ENCODE data around the gene XYLT1. TPM values are rescaled to one million over a fixed set of nuclear protein-coding genes. Genes with fewer than 3 reads are reported as not detected.
"Not testable (repeated sequence)": the region's sequence is repeated elsewhere in the genome, so short reads cannot be mapped to it uniquely, and the experiment has no call there.

Gene XYLT1
- total RNA-seq, 1 donor from 2014 or later = 17.6 TPM

DNA sequence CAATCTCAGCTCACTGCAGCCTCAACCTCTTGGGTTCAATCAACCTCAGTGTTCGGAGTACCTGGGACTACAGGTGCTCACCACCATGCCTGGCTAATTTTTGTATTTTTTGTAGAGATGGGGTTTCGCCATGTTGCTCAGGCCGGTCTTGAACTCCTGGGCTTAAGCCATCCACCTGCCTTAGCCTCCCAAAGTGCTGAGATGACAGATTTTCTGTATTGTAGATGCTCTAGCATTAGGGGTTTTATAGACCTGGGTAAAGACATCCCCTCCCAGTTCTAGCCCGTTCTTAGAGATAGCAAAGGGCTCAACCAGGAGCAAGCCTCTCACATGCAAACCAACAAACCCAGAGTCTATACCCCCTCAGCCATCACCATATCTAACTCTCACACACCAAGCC, 57.3 kb downstream of the XYLT1 start:
- Mint-ChIP-seq H3K4me3 (ENCODE audit: unreplicated experiment) (no peak overlapping the region), H3K36me3 (ENCODE audit: low read depth) (no peaks in the 10 kb centered on the region), H3K4me1 (ENCODE audit: low read depth) (peaks cover 41% of the 10 kb centered on the region), H3K27me3 (ENCODE audit: low read depth) (no peaks in the 10 kb centered on the region), H3K9me3 (ENCODE audit: low read depth) (peaks cover 8% of the 10 kb centered on the region), H3K27ac (ENCODE audit: unreplicated experiment) (no peak overlapping the region)
- DNase-seq (ENCODE audit: low spot score) = peak; percentile 1
- TF ChIP-seq, protein P1, sequence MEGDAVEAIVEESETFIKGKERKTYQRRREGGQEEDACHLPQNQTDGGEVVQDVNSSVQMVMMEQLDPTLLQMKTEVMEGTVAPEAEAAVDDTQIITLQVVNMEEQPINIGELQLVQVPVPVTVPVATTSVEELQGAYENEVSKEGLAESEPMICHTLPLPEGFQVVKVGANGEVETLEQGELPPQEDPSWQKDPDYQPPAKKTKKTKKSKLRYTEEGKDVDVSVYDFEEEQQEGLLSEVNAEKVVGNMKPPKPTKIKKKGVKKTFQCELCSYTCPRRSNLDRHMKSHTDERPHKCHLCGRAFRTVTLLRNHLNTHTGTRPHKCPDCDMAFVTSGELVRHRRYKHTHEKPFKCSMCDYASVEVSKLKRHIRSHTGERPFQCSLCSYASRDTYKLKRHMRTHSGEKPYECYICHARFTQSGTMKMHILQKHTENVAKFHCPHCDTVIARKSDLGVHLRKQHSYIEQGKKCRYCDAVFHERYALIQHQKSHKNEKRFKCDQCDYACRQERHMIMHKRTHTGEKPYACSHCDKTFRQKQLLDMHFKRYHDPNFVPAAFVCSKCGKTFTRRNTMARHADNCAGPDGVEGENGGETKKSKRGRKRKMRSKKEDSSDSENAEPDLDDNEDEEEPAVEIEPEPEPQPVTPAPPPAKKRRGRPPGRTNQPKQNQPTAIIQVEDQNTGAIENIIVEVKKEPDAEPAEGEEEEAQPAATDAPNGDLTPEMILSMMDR (IDR thresholded peaks at IDR 0.05) = no peak

DNA sequence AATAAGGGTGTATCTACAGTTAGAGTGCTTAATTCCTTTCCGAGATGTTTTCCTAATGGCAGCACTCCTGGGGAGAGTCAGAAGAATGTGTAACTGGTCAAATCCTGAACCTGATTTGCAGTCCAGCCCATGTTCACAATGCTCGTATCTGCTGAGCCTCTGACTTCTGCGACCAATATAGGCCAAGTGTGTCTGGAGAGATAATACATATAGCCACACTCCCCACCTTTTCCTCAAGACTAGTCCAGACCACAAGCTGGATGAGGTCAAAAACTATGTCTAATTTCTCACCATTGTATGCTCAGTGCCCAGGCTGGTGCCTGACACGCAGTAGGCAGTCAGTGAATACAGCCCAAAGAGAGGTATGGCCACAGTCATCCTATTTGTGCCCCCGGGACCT, 58.0 kb downstream of the XYLT1 start:
- H3K9me3 Mint-ChIP-seq (ENCODE audit: low read depth) = peaks cover 7% of the 10 kb centered on the region
- peaks cover 39% of the 10 kb centered on the region for H3K4me1 Mint-ChIP-seq (ENCODE audit: low read depth)
- H3K36me3 Mint-ChIP-seq (ENCODE audit: low read depth) = no peaks in the 10 kb centered on the region
- DNase-seq (ENCODE audit: low spot score) = no peak
- peak overlapping the region; percentile 27 for H3K27ac Mint-ChIP-seq (ENCODE audit: unreplicated experiment)
- no peak overlapping the region for H3K4me3 Mint-ChIP-seq (ENCODE audit: unreplicated experiment)
- H3K27me3 Mint-ChIP-seq (ENCODE audit: low read depth) = no peaks in the 10 kb centered on the region
- TF ChIP-seq, protein P1 (IDR thresholded peaks at IDR 0.05) = no peak

DNA sequence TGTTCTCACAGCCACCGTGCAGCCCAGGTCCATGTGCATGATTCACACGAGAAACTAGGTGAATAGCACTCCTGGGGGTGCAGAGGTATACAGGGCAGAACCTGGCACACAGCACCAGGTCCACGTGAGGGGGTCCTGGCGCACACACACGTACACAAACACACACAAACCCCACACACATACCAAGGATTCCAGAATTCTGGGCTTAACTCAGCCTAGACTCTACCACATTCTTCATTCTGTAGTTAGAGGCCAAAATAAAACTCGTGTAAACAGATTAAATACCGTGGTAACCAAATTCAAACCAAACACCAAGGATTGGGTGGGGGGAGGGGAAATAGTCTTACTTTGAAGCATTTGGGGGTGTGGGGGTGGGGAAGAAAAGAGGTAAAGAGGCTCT, 58.5 kb downstream of the XYLT1 start:
- Mint-ChIP-seq H3K27ac (ENCODE audit: unreplicated experiment) (peak overlapping the region; percentile 22), H3K4me3 (ENCODE audit: unreplicated experiment) (no peak overlapping the region), H3K27me3 (ENCODE audit: low read depth) (no peaks in the 10 kb centered on the region), H3K9me3 (ENCODE audit: low read depth) (peaks cover 8% of the 10 kb centered on the region), H3K36me3 (ENCODE audit: low read depth) (no peaks in the 10 kb centered on the region), H3K4me1 (ENCODE audit: low read depth) (peaks cover 34% of the 10 kb centered on the region)
- no peak for DNase-seq (ENCODE audit: low spot score)
- TF ChIP-seq, protein P1 (IDR thresholded peaks at IDR 0.05) = no peak

DNA sequence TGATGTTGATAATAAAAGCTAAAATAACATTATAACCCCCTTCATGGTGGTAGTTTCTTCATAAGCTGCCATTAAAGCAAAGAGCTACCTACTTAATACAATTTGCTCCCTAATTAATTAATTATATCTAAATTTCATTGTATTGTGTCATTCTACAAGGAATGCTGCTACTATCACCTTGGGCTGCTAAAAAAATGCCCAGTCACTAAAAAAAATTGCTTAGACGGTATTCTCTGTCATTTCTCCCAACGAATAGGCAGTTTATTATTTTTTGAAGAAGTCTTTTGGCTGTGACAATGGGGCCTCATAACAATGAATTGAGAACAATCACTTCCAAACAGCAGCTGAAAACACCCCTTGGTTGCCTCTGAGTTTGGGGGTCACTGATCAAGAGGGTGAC, 59.5 kb downstream of the XYLT1 start:
- peaks cover 28% of the 10 kb centered on the region for H3K4me1 Mint-ChIP-seq (ENCODE audit: low read depth)
- no peaks in the 10 kb centered on the region for H3K36me3 Mint-ChIP-seq (ENCODE audit: low read depth)
- no peak overlapping the region for H3K4me3 Mint-ChIP-seq (ENCODE audit: unreplicated experiment)

DNA sequence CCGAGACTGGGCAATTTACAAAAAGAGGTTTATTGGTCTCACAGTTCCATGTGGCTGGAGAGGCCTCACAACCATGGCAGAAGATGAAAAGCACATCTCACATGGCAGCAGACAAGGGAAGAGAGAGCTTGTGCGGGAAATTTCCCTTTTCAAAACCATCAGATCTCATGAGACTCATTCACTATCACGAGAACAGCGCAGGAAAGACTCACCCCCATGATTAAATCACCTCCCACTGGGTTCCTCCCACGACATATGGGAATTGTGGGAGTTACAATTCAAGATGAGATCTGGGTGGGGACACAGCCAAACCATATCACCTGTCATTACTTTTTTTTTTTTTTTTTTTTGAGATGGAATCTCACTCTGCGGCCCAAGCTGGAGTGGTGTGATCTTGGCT, 60.4 kb downstream of the XYLT1 start:
- not testable (repeated sequence) for DNase-seq (ENCODE audit: low spot score); H3K27me3 Mint-ChIP-seq (ENCODE audit: low read depth); H3K36me3 Mint-ChIP-seq (ENCODE audit: low read depth); H3K9me3 Mint-ChIP-seq (ENCODE audit: low read depth); H3K27ac Mint-ChIP-seq (ENCODE audit: unreplicated experiment); H3K4me3 Mint-ChIP-seq (ENCODE audit: unreplicated experiment)
- peaks cover 27% of the 10 kb centered on the region for H3K4me1 Mint-ChIP-seq (ENCODE audit: low read depth)

More for the DNA sequence above, 59.5 kb downstream of the XYLT1 start:
- TF ChIP-seq, protein P1 (IDR thresholded peaks at IDR 0.05) = no peak
- H3K9me3 Mint-ChIP-seq (ENCODE audit: low read depth) = peaks cover 8% of the 10 kb centered on the region
- no peak for DNase-seq (ENCODE audit: low spot score)
- H3K27ac Mint-ChIP-seq (ENCODE audit: unreplicated experiment) = no peak overlapping the region
- no peaks in the 10 kb centered on the region for H3K27me3 Mint-ChIP-seq (ENCODE audit: low read depth)

DNA sequence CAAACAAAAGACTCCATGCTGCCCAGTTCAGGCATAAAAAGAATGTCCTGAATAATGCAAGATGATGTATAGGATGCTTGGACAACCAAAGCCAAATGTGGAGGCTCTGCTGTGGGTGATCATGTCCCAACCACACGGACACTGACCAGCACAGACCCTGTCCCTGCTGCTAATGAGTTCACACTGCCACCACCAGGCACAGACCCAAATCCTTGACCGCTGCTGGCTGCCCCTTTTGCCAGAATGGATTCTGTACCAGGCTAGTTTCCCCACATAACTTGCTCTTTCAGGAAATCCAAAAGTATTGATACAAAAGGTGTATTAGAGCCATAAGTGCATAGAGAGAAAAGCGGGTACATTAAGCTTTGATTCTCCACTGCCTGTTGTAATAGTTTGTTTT, 60.9 kb downstream of the XYLT1 start:
- H3K27me3 Mint-ChIP-seq (ENCODE audit: low read depth) = no peaks in the 10 kb centered on the region
- no peaks in the 10 kb centered on the region for H3K36me3 Mint-ChIP-seq (ENCODE audit: low read depth)
- TF ChIP-seq, protein P1 (IDR thresholded peaks at IDR 0.05) = no peak
- no peak overlapping the region for H3K4me3 Mint-ChIP-seq (ENCODE audit: unreplicated experiment)
- DNase-seq (ENCODE audit: low spot score) = peak; percentile 40
- H3K4me1 Mint-ChIP-seq (ENCODE audit: low read depth) = peaks cover 31% of the 10 kb centered on the region
- H3K9me3 Mint-ChIP-seq (ENCODE audit: low read depth) = peaks cover 8% of the 10 kb centered on the region
- H3K27ac Mint-ChIP-seq (ENCODE audit: unreplicated experiment) = no peak overlapping the region
